NCI-H226 (cell line): ENCODE results near the gene CRAT.
A peak's percentile ranks its signal among the peaks of the same experiment; 100 is the strongest.

Experiments
- DNase-seq: peaks from one replicate; pipeline ENCODE4 v3.0.0-alpha.2; 2015

CRAT gene

DNA sequence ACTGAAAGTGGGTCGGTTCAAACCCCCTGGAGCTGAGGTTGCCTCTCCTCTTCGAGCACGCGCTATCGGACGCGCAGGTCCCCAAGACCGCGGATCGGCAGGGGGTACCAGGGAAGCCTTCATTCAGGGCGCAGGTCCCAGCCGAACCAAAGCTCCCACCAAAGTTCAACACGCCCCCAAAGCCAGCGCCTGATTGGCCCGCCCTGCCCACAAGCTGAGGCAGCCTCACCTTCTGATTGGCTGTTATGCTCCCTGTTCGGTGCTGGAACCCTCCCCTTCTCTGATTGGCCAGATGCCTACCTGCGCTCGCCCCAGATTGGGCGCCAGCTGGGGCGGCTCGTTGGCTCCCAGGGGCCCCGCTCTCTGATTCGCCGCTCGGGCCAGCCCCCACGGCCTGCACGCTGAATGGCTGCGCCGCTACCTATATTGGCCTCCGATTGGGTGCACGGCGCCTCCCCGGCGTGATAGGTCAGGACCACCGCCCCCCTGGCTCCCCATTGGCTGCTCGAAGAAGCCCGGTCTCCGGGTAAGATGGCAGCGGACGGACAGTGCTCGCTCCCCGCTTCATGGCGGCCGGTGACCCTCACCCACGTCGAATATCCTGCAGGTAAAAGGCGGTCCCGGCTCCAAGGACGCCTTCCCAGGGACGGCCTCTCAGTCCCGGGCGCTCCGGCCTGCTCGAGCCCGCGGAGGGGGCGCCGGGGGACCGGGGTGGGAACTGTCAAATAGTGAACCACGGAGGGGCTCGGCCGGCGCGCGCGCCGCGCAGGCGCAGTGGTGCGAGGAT is 29.8 kb downstream of the CRAT start, which contains the start of gene DOLPP1:
Gene DOLPP1 (plus strand): TSS at position 511 of the 787 bp plus-strand sequence. CDS start 21 bp downstream, at position 532.
- DNase-seq: peak; percentile 100

DNA sequence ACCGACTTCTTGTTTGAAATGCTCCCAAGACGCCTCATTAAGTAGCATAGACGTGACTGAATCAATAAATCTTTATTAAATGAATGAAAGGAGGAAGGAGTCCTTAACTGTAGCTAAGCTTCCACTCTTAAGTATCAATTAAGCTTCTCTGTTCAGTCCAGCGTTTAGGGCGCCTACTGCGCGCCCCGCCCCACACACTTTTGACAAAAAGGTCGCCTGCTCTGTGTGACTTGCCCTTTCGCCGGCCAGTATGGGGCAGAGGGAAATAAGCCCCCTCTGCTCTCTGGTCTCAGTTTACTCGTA is 30.3 kb downstream of the CRAT start:
- DNase-seq: no peak

DNA sequence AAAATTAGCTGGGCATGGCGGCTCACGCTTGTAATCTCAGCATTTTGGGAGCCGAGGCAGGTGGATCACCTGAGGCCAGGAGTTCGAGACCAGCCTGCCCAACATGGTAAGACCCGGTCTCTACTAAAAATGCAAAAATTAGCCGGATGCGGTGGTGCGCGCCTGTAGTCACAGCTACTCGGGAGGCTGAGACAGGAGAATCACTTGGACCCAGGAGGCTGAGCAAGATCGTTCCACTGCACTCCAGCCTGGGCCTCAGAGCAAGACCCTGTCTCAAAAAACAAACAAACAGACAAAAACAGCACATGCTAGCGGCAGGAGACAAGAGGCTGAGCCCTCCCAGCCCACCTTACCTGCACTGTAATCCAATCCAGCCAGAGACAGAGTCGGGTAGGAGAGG is 30.8 kb downstream of the CRAT start:
- DNase-seq: no peak

DNA sequence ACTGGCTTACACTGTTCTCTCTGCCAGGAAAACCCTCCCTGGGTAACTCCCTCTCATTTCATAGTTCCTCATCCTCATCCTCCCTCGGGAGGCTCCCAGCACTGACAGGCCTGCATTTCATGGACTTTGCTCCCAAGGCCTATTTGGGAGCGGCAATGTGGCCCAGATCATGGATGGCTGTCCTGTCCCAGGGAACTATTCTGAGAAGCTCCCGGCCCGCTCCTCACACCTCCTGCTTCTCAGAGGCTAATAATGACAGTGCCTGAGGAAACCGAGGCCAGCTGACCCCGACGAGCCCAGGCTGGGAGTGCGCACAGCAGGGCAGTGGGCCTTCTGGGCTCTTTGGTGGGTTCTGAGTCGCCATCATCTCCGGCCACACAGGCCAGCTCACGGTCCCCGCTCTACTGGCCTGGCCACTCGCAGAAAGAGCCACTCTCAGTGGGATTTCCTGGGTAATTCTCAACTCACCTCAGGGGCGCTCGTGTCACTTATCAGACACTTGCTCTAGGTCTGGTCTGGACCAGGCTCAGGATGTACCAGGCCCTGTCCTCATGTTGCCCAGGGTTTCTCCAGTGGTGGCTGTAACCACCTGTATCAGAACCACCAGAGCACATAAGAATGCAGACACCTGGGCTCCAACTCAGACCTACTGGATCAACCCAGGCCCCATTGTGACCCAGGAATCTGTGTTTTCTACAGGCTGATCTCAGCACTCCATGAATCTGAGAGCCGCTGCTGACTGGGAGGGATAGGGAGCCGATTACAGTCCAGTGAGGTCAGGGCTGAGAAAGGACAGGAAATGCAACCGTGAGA is 31.7 kb downstream of the CRAT start:
- no peak for DNase-seq

DNA sequence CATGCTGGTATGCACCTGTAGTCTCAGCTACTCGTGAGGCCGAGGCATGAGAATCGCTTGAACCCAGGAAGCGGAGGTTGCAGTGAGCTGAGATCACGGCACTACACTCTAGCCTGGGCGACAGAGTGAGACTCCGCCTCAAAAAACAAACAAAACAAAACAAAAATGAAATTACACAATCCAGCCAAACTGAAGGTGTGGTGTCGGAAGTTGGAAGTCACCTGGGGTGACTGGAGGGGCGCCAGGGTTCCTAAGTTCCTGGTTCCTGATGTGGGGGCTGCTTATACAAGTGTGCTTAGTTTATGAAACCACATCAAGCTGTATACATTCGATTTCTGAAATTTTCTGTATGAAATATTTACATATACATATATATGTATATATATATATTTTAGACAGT is 33.4 kb downstream of the CRAT start:
- no peak for DNase-seq

DNA sequence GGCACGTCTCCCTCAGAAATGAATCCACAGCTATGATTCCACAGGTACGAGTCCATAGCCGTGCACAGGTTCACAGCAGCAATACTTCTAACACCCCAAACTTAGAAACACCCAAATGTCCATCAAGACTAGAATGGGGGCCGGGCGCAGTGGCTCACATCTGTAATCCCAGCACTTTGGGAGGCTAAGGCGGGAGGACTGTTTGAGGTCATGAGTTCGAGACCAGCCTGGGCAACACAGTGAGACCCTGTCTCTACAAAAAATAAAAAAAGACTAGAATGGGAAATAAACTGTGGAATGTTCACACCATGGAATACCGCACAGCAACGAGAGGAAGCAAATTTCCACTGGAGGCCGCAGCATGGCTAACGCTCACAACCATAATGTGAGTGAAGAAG is 34.0 kb downstream of the CRAT start:
- DNase-seq: no peak

DNA sequence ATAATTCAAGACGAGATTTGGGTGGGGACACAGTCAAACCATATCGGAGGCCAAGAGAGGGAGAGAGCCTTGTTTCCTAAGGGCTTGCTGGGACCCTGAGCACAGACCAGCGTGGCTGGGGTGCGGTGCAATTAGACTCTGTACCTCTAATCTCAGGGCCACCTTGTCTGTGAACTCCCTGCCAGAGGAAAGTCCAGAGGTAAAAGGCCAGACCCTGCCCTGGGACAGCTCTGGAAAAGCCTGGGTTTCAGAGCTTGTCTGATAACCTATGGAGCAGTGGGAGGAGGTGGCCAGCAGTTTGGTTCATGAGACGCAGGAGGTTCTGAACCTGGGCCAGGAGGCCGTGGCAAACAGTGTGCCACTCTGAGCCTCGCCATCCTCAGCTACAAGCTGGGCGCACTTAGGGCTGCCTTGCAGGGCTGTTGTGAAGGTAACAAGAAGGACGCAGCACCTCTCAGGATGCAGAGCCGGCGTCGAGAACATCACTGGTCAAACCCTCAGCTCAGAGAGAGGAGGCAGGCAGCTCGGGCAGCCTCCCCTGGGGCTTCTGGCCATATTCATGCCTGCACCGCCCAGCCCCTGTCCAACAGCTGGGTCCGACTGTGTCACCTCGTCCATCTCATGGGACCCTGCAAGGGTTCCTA is 34.5 kb downstream of the CRAT start:
- DNase-seq: no peak

DNA sequence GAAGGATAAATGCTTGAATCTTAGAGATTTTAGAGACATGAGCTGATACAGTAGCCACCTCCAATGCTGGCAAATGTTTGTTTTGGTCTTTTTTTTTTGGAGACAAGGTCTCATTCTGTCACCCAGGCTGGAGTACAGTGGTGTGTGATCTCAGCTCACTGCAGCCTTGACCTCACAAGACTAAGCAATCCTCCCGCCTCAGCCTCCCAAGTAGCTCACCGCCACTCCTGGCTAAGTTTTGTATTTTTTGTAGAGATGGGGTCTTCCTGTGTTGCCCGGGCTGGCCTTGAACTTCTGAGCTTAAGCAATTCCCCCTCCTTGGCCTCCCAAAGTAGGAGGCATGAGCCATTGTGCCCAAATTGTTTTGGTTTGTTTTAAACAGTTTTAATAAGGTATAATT is 36.5 kb downstream of the CRAT start:
- DNase-seq: no peak

DNA sequence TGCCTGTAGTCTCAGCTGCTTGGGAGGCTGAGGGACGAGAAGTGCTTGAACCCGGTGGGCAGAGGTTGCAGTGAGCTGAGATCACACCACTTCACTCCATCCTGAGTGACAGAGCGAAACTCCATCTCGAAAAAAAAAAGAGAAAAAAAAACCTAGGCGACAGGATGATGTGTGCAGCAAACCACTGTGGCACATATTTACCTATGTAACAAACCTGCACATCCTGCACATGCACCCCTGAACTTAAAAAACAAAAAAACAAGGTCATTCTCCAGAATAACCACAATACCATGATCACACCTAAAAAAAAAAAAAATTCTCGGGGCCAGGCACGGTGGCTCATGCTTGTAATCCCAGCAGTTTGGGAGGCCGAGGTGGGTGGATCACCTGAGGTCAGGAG is 37.2 kb downstream of the CRAT start:
- DNase-seq: no peak

DNA sequence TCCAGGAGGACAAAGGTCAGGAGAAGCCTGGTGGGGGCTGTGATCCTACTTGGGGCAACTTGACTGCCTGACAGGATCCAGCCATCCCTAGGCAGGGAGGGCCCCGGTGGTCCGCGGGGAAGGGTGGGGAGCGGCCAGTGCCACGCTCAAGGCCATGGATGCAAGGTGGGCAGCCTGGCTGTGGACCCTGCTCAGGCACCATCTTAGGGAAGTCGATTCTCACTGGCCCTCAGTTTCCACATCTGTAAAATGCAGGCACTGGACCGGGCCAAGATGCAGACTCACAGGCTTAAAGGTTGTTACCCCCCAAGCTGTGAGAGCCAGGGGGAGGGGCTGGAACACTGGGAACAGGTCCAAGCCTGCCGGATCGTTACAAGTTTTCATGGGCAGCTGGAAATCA is 38.4 kb downstream of the CRAT start:
- DNase-seq: no peak

DNA sequence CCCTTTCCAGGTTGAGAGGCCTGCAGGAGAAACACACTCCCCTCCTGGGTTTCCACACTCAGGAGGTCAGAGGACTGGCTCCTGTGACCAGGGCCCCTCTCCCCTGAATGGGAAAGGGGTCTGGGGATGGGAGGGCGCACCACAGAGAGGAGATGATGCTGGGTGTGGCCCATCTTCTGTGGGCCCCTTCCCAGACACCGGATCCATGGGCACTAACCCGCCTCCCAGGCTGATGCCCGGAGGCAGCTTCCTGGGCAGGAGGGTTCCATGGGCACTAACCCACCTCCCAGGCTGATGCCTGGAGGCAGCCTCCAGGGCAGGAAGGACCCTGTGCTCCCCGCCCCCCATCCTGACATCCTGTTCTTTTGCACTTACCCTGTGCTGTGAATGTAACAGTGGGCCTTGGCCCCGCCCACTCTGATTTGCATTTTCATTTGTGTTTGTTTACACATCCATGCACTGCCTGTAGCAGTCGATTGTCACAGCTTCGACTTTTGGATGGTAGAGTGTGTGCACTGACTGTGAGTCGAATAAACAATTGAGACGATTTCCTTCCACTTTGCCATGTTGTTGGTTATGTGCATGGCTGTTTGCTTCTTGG is 39.0 kb downstream of the CRAT start:
- no peak for DNase-seq

DNA sequence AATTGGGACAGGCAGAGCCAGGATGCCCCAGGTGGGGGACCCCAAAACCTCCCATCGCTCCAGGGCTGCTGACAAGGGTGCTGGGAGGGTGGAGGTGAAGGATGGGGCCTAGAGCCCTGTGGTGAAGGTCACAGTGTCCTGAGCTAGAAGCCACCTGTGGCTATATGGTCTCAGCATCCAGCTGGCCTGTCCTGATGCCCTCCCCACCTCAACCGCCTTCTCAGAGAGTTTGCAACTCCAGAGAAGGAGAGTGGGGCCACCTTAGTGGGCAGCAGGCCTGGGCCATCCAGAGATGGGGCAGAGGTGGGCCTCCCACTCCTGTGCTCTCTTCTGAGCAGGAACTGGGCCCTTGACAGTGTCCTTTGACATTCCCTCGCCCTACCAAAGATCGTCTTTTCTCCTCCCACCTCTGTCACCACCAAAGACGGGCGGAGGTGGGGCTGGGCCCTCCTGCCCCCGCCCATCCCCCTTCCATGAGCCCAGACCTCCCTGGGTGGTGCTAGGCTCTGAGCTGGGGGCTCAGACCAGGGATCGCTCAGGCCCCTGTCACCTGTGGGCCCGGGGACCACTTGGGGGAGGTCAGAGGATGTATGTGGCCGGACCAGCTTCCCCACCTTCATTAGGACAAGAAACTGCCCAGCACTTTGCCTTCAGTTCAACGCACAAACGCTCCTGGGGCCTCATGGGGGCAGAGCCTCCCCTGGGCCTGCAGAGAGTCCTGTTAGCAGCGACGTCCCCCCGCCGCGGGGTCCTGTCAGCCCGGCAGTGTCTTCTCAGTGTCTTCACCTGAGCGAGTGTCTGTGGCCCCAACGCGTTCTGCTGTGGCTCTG is 39.7 kb downstream of the CRAT start:
- no peak for DNase-seq

DNA sequence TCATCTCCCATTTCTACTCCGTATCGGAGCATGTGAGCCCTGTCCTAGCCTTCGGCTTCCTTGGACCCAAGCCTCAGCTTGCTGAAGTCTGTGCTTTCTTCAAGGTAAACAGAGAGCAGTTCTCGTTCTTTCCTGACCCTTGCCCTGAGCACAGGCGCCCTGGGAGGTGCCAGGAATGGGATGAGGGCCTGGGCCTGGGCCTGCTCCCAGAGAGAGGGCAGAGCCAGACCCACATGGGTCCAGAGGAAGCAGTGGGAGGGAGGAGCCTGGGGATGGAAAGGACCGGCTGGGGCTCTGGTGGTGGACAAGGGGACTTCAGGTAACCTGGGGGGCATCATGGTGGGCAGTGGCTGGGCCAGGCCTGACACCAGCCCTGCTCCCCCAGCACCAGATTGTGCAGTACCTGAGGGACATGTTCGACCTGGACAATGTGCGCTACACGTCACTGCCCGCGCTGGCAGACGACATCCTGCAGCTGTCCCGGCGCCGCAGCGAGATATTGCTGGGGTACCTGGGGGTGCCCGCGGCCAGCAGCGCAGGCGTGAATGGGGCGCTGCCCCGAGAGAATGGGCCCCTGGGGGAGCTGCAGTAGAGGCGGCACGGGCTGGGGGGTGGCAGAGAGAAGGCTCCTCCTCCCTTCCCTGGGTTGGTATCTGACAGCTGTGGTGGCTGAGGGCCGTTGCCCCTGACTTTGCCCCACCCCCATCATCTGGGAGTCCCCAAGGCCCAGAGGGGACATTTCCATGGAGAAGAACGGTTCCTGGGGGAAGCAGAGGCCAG is 40.5 kb downstream of the CRAT start:
- no peak for DNase-seq

DNA sequence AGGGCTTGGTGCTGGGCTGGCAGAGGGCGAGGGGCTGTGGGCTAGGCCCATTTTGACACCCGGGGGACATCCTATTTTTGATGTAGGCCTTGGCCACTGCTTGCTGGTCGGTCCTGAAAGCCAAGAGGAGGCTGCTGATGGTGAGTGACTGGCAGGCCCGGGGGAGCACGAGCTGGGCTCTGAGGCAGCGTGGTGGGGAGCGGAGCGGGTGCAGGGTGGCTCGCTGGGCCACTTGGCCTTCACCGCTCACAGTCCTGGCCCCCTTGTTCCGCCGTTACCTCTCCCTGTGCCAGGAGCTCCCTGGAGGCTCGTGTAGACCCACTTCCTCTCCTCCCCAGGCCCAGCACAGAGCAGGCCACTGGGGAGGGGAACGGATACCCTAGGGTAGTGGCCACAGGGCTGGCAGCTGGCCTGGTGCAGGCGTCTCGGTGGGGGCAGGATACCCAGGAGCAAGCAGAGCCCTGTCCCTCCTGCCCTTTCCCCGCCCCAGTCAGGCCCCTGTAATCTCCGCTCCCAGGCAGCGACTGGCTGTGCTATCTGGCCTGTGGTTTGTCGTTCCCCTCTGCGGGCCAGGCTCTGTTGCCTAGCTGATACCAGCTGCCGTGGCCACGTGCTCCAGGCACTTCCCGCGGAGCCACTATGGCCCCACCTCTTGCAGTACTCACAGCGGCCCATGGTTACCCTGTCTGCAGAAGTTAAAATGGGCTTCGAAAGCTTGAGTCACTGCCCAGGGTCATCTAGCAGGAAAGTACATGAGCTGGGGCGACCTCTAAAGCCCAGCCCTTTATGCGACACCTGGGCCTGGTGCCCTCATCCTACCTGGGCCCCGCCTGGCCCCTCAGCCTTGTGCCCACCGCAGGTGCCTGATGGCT is 41.4 kb downstream of the CRAT start:
- no peak for DNase-seq

DNA sequence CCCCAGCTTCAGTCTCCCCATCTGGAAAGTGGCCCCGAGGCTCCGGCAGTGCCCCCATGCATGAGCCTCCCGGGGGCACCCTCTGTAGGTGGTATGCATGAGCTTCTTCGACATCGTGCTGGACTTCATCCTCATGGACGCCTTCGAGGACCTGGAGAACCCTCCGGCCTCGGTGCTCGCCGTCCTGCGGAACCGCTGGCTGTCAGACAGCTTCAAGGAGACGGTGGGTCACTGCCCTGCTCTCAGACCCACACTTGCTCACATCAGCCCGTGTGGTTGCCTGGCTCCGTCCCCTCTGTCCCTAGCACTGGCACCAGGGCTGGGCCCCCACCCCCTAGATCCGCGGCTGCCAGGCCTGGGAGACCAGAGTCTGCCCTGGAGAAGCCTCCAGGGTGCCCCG is 42.5 kb downstream of the CRAT start:
- no peak for DNase-seq

DNA sequence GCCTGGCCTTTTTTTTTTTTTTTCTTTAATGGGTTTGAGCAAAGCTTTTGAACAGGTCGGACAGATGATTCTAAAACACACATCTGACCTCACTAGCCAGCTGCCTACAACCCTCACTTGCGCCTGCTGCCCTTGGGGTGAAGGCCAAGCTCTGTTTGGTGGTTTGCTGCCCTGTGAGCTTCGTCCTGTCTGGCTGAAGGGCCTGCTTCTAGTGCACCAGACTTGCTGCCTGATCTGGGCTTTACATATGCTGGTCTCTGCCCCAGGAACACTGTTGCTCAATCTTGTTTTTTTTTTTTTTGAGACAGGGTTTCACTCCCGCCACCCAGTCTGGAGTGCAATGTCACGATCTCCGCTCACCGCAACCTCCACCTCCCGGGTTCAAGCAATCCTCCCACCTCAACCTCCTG is 46.1 kb downstream of the CRAT start:
- no peak for DNase-seq

DNA sequence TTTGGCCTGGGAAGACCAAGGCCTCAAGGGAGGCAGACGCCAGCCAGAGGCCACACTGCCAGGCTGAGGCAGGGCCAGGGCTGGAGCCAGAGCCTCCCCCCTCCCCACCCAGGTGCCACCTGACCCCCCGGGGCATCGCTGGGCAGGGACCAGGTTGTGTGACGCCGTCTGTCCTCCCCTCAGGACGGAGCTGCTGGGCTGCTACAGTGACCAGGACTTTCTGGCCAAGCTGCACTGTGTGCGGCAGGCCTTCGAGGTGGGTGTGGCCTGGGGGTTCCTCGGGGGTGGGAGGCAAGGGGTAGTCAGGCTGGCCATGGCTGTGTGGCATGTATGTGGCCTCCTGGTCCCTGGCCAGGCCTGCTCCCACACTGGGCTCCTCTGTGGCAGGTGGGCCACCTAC is 47.5 kb downstream of the CRAT start:
- no peak for DNase-seq

DNA sequence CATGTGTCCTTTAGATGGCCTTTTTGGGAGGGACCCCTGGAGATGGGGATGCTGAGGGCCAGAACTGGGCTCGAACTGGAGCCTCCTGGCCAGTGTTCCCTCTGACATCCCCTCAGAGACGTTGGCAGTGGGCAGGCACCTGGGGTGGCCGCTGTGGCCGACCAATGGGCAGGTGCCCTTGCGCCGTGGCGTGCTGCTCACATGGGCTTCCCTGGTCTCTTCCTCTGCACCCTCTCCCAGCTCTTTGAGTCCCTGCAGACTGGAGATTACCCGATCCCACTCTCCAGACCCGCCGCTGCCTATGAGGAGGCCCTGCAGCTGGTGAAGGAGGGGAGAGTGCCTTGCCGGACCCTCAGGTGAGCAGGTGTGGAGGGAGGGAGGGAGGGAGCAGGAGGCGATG is 49.6 kb downstream of the CRAT start:
- DNase-seq: no peak

DNA sequence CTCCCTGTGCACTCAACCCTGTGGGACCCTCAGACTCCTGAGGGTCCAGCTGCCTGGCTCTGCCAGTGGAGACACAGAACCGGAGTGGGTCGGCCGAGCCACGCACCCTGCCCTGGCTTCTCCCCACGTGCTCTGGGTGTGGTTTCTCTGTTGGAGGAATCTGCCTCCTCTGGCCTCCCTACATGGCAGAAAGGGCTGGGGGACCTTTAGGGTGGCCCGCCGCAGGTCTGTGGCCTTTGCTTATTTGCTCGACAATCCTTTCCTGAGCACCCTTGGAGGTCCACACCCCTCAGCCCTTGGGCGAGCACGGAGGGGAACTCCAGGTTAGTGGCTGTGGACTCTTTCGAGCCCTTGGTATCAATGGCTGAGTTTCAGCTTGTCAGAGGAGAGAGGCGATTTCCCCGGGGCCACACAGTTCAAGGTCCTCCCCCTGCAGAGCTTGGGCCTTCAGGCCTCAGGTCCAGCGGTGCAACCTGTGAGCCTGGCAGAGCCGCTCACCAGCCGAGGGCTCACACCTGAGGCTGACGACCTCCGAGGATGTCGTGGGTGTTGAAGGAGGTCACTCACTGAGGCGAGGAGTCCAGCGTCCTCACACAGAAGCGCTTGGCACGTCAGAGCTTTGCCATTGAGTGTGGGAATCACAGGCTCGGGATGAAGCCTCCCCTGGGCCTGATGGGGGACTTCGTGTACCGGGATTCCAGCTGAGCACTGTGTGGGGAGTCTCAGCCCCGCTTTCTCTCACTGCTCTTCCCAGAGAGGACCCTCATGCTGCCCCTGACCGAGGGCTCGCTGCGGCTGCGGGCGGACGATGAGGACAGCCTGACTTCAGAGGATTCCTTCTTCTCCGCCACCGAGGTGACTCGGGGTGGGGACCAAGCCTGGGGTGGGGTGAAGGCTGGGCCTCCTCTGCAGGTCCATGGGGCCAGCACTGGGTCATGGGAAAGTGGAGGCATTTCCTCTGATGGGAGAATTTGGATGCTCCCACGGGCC is 50.5 kb downstream of the CRAT start:
- DNase-seq: no peak
